Measurements from ENCODE around the gene MICAL3.

DNA sequence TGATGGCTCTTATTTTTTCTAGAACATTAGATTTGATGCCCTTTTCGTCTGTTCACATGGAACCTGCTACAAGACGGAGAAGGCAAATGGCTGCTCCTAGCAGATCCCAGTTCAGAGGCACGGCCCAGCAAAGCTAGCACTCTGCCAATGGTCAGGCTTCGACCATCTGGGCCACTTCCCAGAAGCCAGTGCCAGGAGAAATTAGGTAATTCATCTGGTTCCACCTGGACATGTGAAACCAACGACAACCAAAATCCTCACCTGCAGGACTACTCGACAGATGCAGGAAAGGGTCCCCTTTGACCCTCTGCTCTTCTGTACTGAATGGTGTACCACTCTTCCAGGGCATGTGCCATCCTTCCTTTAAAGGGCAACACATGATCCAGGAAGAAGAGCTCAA lies 25.4 kb downstream of the MICAL3 start:
- TF ChIP-seq CTCF (IDR thresholded peaks at IDR 0.05) (no peak), ZBTB33 (IDR thresholded peaks at IDR 0.05; ENCODE audit: borderline replicate concordance, low read depth) (no peak), RXRA (IDR thresholded peaks at IDR 0.05; ENCODE audit: borderline replicate concordance, low read depth) (no peak), EP300 (IDR thresholded peaks at IDR 0.05; ENCODE audit: borderline replicate concordance in 1 of 2, low read depth in 1 of 2, low read length in 1 of 2) (no peak), YY1 (IDR thresholded peaks at IDR 0.05; ENCODE audit: low read depth) (no peak), RFX5 (IDR thresholded peaks at IDR 0.05; ENCODE audit: low read length) (no peak), MXI1 (IDR thresholded peaks at IDR 0.05; ENCODE audit: low read depth, low read length) (no peak), TEAD4 (IDR thresholded peaks at IDR 0.05; ENCODE audit: borderline replicate concordance, insufficient read depth) (no peak), FOXM1 (IDR thresholded peaks at IDR 0.05; ENCODE audit: low read depth) (no peak)
- TF ChIP-seq, protein P1, sequence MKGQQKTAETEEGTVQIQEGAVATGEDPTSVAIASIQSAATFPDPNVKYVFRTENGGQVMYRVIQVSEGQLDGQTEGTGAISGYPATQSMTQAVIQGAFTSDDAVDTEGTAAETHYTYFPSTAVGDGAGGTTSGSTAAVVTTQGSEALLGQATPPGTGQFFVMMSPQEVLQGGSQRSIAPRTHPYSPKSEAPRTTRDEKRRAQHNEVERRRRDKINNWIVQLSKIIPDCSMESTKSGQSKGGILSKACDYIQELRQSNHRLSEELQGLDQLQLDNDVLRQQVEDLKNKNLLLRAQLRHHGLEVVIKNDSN (IDR thresholded peaks at IDR 0.05; ENCODE audit: borderline replicate concordance, low read depth): no peak
- TF ChIP-seq, protein P2, sequence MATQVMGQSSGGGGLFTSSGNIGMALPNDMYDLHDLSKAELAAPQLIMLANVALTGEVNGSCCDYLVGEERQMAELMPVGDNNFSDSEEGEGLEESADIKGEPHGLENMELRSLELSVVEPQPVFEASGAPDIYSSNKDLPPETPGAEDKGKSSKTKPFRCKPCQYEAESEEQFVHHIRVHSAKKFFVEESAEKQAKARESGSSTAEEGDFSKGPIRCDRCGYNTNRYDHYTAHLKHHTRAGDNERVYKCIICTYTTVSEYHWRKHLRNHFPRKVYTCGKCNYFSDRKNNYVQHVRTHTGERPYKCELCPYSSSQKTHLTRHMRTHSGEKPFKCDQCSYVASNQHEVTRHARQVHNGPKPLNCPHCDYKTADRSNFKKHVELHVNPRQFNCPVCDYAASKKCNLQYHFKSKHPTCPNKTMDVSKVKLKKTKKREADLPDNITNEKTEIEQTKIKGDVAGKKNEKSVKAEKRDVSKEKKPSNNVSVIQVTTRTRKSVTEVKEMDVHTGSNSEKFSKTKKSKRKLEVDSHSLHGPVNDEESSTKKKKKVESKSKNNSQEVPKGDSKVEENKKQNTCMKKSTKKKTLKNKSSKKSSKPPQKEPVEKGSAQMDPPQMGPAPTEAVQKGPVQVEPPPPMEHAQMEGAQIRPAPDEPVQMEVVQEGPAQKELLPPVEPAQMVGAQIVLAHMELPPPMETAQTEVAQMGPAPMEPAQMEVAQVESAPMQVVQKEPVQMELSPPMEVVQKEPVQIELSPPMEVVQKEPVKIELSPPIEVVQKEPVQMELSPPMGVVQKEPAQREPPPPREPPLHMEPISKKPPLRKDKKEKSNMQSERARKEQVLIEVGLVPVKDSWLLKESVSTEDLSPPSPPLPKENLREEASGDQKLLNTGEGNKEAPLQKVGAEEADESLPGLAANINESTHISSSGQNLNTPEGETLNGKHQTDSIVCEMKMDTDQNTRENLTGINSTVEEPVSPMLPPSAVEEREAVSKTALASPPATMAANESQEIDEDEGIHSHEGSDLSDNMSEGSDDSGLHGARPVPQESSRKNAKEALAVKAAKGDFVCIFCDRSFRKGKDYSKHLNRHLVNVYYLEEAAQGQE (IDR thresholded peaks at IDR 0.05; ENCODE audit: low read depth, low read length): no peak
